ENCODE data around the gene CCDC149. TPM values are rescaled to one million over a fixed set of nuclear protein-coding genes. Genes with fewer than 3 reads are reported as not detected.

CCDC149 gene
- total and polyA plus RNA-seq, 9 of the 15 experiments (the other 6 are each of a cell fraction or from before 2014, with no cell fraction given): 0.04 to 0.18 TPM; not detected in 7

DNA sequence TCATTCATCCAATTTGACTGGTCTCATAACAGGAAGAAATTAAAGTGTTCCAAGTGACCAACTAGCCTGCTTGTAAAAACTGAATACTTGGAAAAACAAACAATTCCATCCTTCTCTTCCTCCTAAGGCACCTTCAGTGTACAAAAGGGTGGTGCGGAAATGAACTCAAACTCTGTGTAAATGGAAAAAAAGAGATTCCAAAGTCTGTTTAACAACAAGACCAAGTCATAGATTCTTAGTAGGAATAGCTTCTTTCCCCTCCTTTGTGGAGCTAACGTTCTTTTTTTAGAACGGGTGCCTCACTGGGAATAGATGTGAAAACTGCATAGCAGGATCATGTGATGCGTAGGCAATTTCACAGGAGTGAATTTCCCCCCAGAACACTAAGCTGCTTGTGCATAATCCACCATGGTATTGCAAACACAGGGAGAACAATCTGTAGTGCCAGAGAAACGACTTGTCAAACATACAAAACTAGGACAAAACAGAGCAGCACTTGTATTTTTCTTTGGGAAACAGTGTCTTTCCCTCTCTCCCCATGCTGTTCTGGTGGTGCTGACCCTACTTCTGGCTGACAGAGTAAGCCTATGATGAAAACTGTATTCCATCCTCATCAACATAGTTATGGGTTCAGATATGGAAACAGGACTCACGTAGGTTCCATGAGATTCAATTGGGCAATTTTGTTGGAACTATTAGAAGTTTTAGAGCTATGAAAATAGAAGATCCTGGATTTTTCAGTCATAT is 130.7 kb downstream of the CCDC149 start:
- no peak overlapping the region for H3K27ac ChIP-seq (ENCODE audit: extremely low read depth, low read depth, low read length)
- intact Hi-C loops (cut with micrococcal nuclease) (no loop called here), in situ Hi-C loops (cut with MboI) (no loop called here)
- CTCF ChIA-PET (ENCODE audit: low intra/inter-chr PET ratio): no interaction called here
- POLR2A ChIA-PET: interaction anchor here (0.6 to 1.4 kb wide), 3 partner anchors 12 to 20 kb away, joined by 3 to 4 read pairs (median 3); no protein-coding TSS in a partner anchor
- no peaks in the 10 kb centered on the region for H3K9me1 ChIP-seq (ENCODE audit: control insufficient read depth, insufficient read depth, low read length)
- no peak overlapping the region for H3K4me3 ChIP-seq
- no peak for DNase-seq (ENCODE audit: extremely low read depth in 1 of 4, low spot score in 3 of 4)
- no peaks in the 10 kb centered on the region; a peak in 1 of 5 replicates for H3K27me3 ChIP-seq (ENCODE audit: control insufficient read depth in 2 of 2, insufficient read depth in 2 of 2, low read length in 2 of 2)
- TF ChIP-seq FOXA1 (IDR thresholded peaks at IDR 0.05; ENCODE audit: borderline replicate concordance): no peak
- no peak for TF ChIP-seq ZNF324 (CRISPR knock-in tag; IDR thresholded peaks at IDR 0.05)
- TF ChIP-seq, protein P1, sequence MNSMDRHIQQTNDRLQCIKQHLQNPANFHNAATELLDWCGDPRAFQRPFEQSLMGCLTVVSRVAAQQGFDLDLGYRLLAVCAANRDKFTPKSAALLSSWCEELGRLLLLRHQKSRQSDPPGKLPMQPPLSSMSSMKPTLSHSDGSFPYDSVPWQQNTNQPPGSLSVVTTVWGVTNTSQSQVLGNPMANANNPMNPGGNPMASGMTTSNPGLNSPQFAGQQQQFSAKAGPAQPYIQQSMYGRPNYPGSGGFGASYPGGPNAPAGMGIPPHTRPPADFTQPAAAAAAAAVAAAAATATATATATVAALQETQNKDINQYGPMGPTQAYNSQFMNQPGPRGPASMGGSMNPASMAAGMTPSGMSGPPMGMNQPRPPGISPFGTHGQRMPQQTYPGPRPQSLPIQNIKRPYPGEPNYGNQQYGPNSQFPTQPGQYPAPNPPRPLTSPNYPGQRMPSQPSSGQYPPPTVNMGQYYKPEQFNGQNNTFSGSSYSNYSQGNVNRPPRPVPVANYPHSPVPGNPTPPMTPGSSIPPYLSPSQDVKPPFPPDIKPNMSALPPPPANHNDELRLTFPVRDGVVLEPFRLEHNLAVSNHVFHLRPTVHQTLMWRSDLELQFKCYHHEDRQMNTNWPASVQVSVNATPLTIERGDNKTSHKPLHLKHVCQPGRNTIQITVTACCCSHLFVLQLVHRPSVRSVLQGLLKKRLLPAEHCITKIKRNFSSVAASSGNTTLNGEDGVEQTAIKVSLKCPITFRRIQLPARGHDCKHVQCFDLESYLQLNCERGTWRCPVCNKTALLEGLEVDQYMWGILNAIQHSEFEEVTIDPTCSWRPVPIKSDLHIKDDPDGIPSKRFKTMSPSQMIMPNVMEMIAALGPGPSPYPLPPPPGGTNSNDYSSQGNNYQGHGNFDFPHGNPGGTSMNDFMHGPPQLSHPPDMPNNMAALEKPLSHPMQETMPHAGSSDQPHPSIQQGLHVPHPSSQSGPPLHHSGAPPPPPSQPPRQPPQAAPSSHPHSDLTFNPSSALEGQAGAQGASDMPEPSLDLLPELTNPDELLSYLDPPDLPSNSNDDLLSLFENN (IDR thresholded peaks at IDR 0.05; ENCODE audit: low read depth in 2 of 2, low read length in 2 of 2): no peak
- TF ChIP-seq SREBF2 (CRISPR knock-in tag; IDR thresholded peaks at IDR 0.05): no peak
- TF ChIP-seq, protein P2, sequence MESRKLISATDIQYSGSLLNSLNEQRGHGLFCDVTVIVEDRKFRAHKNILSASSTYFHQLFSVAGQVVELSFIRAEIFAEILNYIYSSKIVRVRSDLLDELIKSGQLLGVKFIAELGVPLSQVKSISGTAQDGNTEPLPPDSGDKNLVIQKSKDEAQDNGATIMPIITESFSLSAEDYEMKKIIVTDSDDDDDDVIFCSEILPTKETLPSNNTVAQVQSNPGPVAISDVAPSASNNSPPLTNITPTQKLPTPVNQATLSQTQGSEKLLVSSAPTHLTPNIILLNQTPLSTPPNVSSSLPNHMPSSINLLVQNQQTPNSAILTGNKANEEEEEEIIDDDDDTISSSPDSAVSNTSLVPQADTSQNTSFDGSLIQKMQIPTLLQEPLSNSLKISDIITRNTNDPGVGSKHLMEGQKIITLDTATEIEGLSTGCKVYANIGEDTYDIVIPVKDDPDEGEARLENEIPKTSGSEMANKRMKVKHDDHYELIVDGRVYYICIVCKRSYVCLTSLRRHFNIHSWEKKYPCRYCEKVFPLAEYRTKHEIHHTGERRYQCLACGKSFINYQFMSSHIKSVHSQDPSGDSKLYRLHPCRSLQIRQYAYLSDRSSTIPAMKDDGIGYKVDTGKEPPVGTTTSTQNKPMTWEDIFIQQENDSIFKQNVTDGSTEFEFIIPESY (CRISPR knock-in tag; IDR thresholded peaks at IDR 0.05): no peak
- TF ChIP-seq, protein P3, sequence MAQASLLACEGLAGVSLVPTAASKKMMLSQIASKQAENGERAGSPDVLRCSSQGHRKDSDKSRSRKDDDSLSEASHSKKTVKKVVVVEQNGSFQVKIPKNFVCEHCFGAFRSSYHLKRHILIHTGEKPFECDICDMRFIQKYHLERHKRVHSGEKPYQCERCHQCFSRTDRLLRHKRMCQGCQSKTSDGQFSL (CRISPR knock-in tag; IDR thresholded peaks at IDR 0.05): no peak
- TF ChIP-seq, protein P3 (tag; IDR thresholded peaks at IDR 0.05): no peak
- no peaks in the 10 kb centered on the region for H4K20me1 ChIP-seq (replicated peaks; ENCODE audit: control insufficient read depth, insufficient read depth, low read length)
- no peaks in the 10 kb centered on the region for H3K79me2 ChIP-seq (ENCODE audit: control insufficient read depth, insufficient read depth, low read length)
- no peak overlapping the region for H3K9ac ChIP-seq (ENCODE audit: insufficient read depth in 1 of 2, low read depth in 2 of 2, low read length in 2 of 2)
- 0% methylated on average over 6 of the region's 6 CpGs for WGBS (ENCODE audit: insufficient coverage, low coverage, missing lambda C conversion rate)
- BruUV-seq (replicated peaks): no TSS peak
- FAIRE-seq: no peak
- H3K9me3 ChIP-seq (replicated peaks; ENCODE audit: control insufficient read depth, insufficient read depth, low read depth, low read length): no peaks in the 10 kb centered on the region
- ATAC-seq: no peak
- H3K4me1 ChIP-seq (replicated peaks in 1 of 2; ENCODE audit: control insufficient read depth in 2 of 2, insufficient read depth in 2 of 2, low read length in 2 of 2): no peaks in the 10 kb centered on the region
- H2AFZ ChIP-seq (ENCODE audit: low read depth, low read length): no peak overlapping the region
- no peaks in the 10 kb centered on the region for H3K36me3 ChIP-seq (ENCODE audit: control insufficient read depth, insufficient read depth, low read length)
- no peak overlapping the region for H3K4me2 ChIP-seq (ENCODE audit: insufficient read depth, low read length)
